ENCODE data around the gene SSX2B. TPM values are rescaled to one million over a fixed set of nuclear protein-coding genes. Genes with fewer than 3 reads are reported as not detected.

The SSX2B gene
- not detected in 2 replicates for total RNA-seq

GRCh38 chrX:52750952-52751351 lies at the start of gene SSX2B:
TSS of gene SSX2B (plus strand) at chrX:52751252. CDS start at chrX:52752681, 1,429 bp downstream.

GRCh38 chrX:52707078-52707477 lies 44.0 kb upstream of the SSX2B start, which contains the start of gene SSX2:
TSS of gene SSX2 (minus strand) at chrX:52707178. CDS start at chrX:52705749, 1,429 bp downstream.

GRCh38 chrX:52797327-52797726 lies 46.3 kb downstream of the SSX2B start, which contains the start of gene SPANXN5:
TSS of gene SPANXN5 (minus strand) at chrX:52797427. CDS start at chrX:52797348, 79 bp downstream.

Other genes with a start within 250 kb of the SSX2B start
- not detected in 2 replicates for gene XAGE1B, start 234.2 kb upstream of the SSX2B start, total RNA-seq
- gene SSX7, start 96.4 kb upstream of the SSX2B start, total RNA-seq = not detected in 2 replicates
- not detected in 2 replicates for gene SSX2, start 44.1 kb upstream of the SSX2B start, total RNA-seq
- not detected in 2 replicates for gene SPANXN5, start 46.2 kb downstream of the SSX2B start, total RNA-seq
- gene XAGE5, start 60.0 kb downstream of the SSX2B start, total RNA-seq = not detected in 2 replicates
- gene XAGE3, start 116.8 kb downstream of the SSX2B start, total RNA-seq = not detected in 2 replicates
- gene FAM156B, start 146.1 kb downstream of the SSX2B start, total RNA-seq = 12.9 TPM in 2 replicates
- gene FAM156A, start 207.3 kb downstream of the SSX2B start, total RNA-seq = 14.5 and 20.3 TPM in 2 replicates

Data from bronchial smooth muscle cell (primary cell).